Coronary artery (tissue), 2 donors: ENCODE data around the gene CFAP97D1.

Experiments
- DNase-seq: peaks from one replicate; pipeline ENCODE4 v3.0.0-alpha.2; 2017; ENCODE audit warnings: low spot score
- H3K27ac ChIP-seq, 2 donors: fragments of 200-600 bp; sonication (generic); one replicate each; pipeline ENCODE4 v1.5.1; 2016 to 2019
- H3K4me3 ChIP-seq: fragments of 200-600 bp; sonication (generic); 2 replicates; pipeline ENCODE4 v1.5.1; 2016; ENCODE audit warnings: mild to moderate bottlenecking, moderate library complexity
- CTCF ChIP-seq: fragments of 200-600 bp; sonication (generic); IDR thresholded peaks from one replicate; pipeline ENCODE4 v1.5.1; 2019; ENCODE audit warnings: antibody characterized with exemption

Gene CFAP97D1

GRCh38 chr17:43814714-43815113 lies 34.5 kb downstream of the CFAP97D1 start:
- Histone ChIP-seq H3K27ac (no peak overlapping the region), H3K4me3 (no peak overlapping the region)
- no peak for TF ChIP-seq CTCF
- DNase-seq = no peak

GRCh38 chr17:43816336-43817320 lies 36.4 kb downstream of the CFAP97D1 start:
- H3K27ac ChIP-seq = no peak overlapping the region
- no peak overlapping the region for H3K4me3 ChIP-seq
- no peak for TF ChIP-seq CTCF
- DNase-seq = peak; percentile 22

- DNase-seq = peak; percentile 63
- Histone ChIP-seq H3K27ac (no peak overlapping the region), H3K4me3 (no peak overlapping the region)
- no peak for TF ChIP-seq CTCF
Observed at GRCh38 chr17:43817826-43818225, 37.6 kb downstream of the CFAP97D1 start.

GRCh38 chr17:43818966-43819365 lies 38.7 kb downstream of the CFAP97D1 start:
- DNase-seq = peak; percentile 38
- TF ChIP-seq CTCF = no peak
- H3K27ac ChIP-seq = no peak overlapping the region

GRCh38 chr17:43820759-43821158 lies 40.5 kb downstream of the CFAP97D1 start:
- no peak overlapping the region for H3K27ac ChIP-seq
- peak; percentile 61 for DNase-seq
- no peak for TF ChIP-seq CTCF
- no peak overlapping the region for H3K4me3 ChIP-seq

More at GRCh38 chr17:43818966-43819365, 38.7 kb downstream of the CFAP97D1 start:
- H3K4me3 ChIP-seq = no peak overlapping the region

GRCh38 chr17:43822570-43823190 lies 42.4 kb downstream of the CFAP97D1 start:
- Histone ChIP-seq H3K4me3 (no peak overlapping the region), H3K27ac (no peak overlapping the region)
- DNase-seq = no peak
- TF ChIP-seq CTCF = no peak
